HTR-8/SVneo (cell line): ENCODE results near the gene SUZ12.
"Not testable (repeated sequence)": the region's sequence is repeated elsewhere in the genome, so short reads cannot be mapped to it uniquely, and the experiment has no call there.

ENCODE experiments used
- DNase-seq: peaks from one replicate; pipeline ENCODE4 v3.0.0; 2011; ENCODE audit warnings: low spot score, mixed read lengths; ENCODE audit not compliant: insufficient read length
- FAIRE-seq: peaks from 2 replicates; lab custom pipeline; 2011; peaks lifted over from hg19 to GRCh38; lab: Jason Lieb, UNC

The SUZ12 gene

GRCh38 chr17:32027271-32027670 is 90.5 kb downstream of the SUZ12 start:
- DNase-seq = not testable (repeated sequence)
- peak; percentile 79 for FAIRE-seq

GRCh38 chr17:32033223-32033622 is 96.4 kb downstream of the SUZ12 start:
- FAIRE-seq = no peak

DNA sequence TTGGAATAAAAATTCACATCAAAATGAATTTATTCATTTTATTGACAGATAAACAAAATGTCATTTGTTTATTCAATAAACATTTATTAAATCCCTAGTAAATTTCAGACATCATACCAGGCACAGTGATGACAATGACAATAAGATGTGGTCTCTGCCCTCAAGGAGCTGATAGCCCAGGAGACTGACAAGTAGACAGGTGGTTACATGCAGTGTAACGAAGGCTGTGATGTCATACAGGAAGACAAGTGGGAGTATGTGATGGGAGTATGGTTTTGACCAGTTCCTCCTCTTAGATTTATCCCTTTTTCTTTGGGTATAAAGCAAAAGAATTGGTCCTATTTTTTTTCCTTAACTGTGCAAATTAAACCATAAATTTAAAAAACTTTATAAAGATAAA is 97.0 kb downstream of the SUZ12 start:
- FAIRE-seq, DNase-seq: not testable (repeated sequence)

More at GRCh38 chr17:32033223-32033622, 96.4 kb downstream of the SUZ12 start:
- no peak for DNase-seq

GRCh38 chr17:32040246-32040645 is 103.4 kb downstream of the SUZ12 start:
- DNase-seq, FAIRE-seq: not testable (repeated sequence)

GRCh38 chr17:32041306-32041875 is 104.6 kb downstream of the SUZ12 start:
- not testable (repeated sequence) for FAIRE-seq, DNase-seq

DNA sequence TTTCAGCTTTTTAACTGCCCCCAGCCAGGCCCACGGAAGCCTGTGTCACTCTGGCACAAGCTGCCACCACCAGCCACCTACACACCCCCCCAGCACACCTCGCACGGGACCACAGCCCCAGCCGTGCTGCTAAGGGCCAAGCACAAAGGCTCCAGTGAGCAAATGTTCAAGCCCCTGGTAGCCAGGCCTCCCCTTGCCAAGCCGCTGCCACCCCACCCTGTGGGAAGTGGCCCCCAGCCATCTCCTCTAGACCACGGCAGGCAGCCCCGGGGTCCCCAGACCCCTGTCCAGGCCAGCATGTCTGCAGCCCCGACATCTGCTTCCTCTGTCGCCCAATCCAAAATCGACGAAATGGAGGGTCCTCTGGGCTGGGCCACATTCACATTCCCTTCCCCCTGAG is 105.5 kb downstream of the SUZ12 start:
- DNase-seq, FAIRE-seq: not testable (repeated sequence)

DNA sequence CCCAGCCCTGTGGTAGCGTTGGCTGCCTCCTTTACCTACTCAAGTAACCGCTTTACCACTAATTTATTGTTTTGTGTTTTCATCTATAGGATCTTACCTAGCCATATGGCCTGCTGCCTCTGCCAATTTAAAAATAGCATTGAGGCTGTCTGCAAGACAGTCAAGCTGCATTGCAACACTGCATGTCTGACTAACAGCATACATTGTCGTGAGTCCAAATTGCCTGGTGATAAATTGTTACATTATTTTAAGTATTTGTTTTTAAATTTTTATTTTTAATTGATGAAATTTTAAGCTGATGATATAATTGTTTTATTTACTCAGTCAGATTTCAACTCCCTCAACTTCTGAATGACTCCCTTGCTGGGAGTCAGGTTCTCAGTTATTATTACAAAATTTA is 108.8 kb downstream of the SUZ12 start:
- FAIRE-seq, DNase-seq: not testable (repeated sequence)

DNA sequence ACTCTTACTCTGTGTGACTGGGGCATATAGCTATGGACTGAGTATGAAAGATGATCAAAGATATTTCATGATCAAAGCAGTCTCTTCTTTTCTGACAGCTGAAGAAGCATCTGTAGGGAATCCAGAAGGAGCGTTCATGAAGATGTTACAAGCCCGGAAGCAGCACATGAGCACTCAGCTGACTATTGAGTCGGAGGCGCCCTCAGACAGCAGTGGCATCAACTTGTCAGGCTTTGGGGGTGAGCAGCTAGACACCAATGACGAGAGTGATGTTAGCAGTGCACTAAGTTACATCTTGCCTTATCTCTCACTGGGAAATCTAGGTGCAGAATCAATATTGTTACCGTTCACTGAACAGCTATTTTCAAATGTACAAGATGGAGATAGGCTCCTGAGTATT is 110.9 kb downstream of the SUZ12 start:
- DNase-seq, FAIRE-seq: not testable (repeated sequence)
